HepG2 (cell line): ENCODE data around the gene NPHP3. TPM values are rescaled to one million over a fixed set of nuclear protein-coding genes. Genes with fewer than 3 reads are reported as not detected.

Experiments
- ATAC-seq: fragments of 200-7000 bp; cut with Tn5 transposase; 3 replicates; pipeline ENCODE4 v1.9.1; 2020; ENCODE audit warnings: mild to moderate bottlenecking, moderate library complexity
- BruUV-seq: library from RNA; stranded (reverse); fragments of 400-500 nt; replicated peaks from 2 replicates; lab custom pipeline; 2021; lab: Mats Ljungman, UMichigan
- CTCF ChIA-PET: fragments of 300-600 bp; formaldehyde crosslinking; extraction: SDS; loops from one replicate; lab custom pipeline; 2021; ENCODE audit warnings: low total read pairs, inconsistent platforms, low intra/inter-chr PET ratio; lab: Yijun Ruan, JAX
- POLR2A ChIA-PET: fragments of 350-600 bp; sonication (Branson Sonifier 250); formaldehyde crosslinking; loops from one replicate; lab custom pipeline; 2020; ENCODE audit warnings: antibody characterized with exemption, inconsistent platforms; lab: Yijun Ruan, JAX
- DNase-seq: peaks from one replicate; pipeline ENCODE4 v3.0.0-alpha.2; 2015; ENCODE audit warnings: low spot score
- FAIRE-seq: peaks from 3 replicates; lab custom pipeline; 2011; peaks lifted over from hg19 to GRCh38; lab: Jason Lieb, UNC
- H2AFZ ChIP-seq: one replicate; pipeline ENCODE4 v1.6.1; 2011; ENCODE audit warnings: low read length, inconsistent platforms
- H3K27ac ChIP-seq: fragments of 300-600 bp; 3 replicates; pipeline ENCODE4 v1.8.0; 2011; ENCODE audit warnings: mixed run types, mild to moderate bottlenecking, mixed read lengths, low read length, inconsistent platforms; ENCODE audit not compliant: insufficient read depth; ENCODE audit errors: extremely low read length
- H3K27me3 ChIP-seq, 2 experiments: fragments of 200-600 bp in 1 of 2; 2 replicates in 1 of 2; 3 replicates in 1 of 2; pipeline versions ENCODE4 v1.6.0 to v1.8.0; 2011; ENCODE audit warnings: low read length in 2 of 2, mild to moderate bottlenecking in 2 of 2, moderate library complexity in 2 of 2, inconsistent platforms in 1 of 2; ENCODE audit not compliant: insufficient read depth in 2 of 2, control insufficient read depth in 1 of 2
- H3K36me3 ChIP-seq, 2 experiments: fragments of 200-600 bp in 1 of 2; replicated peaks in 1 of 2; 2 replicates in 1 of 2; 3 replicates in 1 of 2; pipeline versions ENCODE4 v1.5.1 to v1.8.0; 2011; ENCODE audit warnings: low read length in 2 of 2, inconsistent platforms in 1 of 2; ENCODE audit not compliant: insufficient read depth in 2 of 2, control insufficient read depth in 1 of 2
- H3K4me1 ChIP-seq: 2 replicates; pipeline ENCODE4 v1.5.1; 2012; ENCODE audit warnings: low read length, inconsistent platforms; ENCODE audit not compliant: insufficient read depth
- H3K4me2 ChIP-seq: 2 replicates; pipeline ENCODE4 v1.6.0; 2011; ENCODE audit warnings: low read depth, low read length, inconsistent platforms
- H3K4me3 ChIP-seq, 3 experiments: fragments of 200-600 bp in 1 of 3; sonication (generic), shearing (Covaris generic) in 1 of 3; replicated peaks in 1 of 3; 2 replicates each; pipeline ENCODE4 v1.5.1; 2011 to 2016; ENCODE audit warnings: low read length in 3 of 3, inconsistent platforms in 2 of 3, low read depth in 2 of 3, mild to moderate bottlenecking in 2 of 3, control low read depth in 1 of 3, mixed read lengths in 1 of 3; ENCODE audit not compliant: insufficient read depth in 1 of 3
- H3K79me2 ChIP-seq: one replicate; pipeline ENCODE4 v1.6.1; 2011; ENCODE audit warnings: low read length, inconsistent platforms; ENCODE audit not compliant: insufficient read depth
- H3K9ac ChIP-seq: 2 replicates; pipeline ENCODE4 v1.6.0; 2011; ENCODE audit warnings: mild to moderate bottlenecking, low read depth, low read length, inconsistent platforms; ENCODE audit not compliant: insufficient read depth
- H3K9me3 ChIP-seq: 2 replicates; pipeline ENCODE4 v1.5.1; 2012; ENCODE audit warnings: mild to moderate bottlenecking, low read length
- H4K20me1 ChIP-seq: 2 replicates; pipeline ENCODE4 v1.6.0; 2011; ENCODE audit warnings: inconsistent platforms, mild to moderate bottlenecking, low read length, moderate library complexity; ENCODE audit not compliant: insufficient read depth
- IKZF1 ChIP-seq: fragments of 450-650 bp; IDR thresholded peaks from 2 replicates; pipeline ENCODE4 v1.7.1; 2016
- ISX ChIP-seq: sonication (generic); formaldehyde crosslinking; conservative IDR thresholded peaks from 2 replicates; pipeline ENCODE4 v1.5.0; 2020; ENCODE audit warnings: missing genetic modification reagents
- SAFB2 ChIP-seq: sonication (generic); formaldehyde crosslinking; IDR thresholded peaks from 2 replicates; pipeline ENCODE4 v1.5.1; 2020; ENCODE audit warnings: missing genetic modification reagents, low read depth, mild to moderate bottlenecking, borderline replicate concordance
- SP5 ChIP-seq: IDR thresholded peaks from 2 replicates; pipeline ENCODE4 v1.6.1; 2016; ENCODE audit warnings: low read depth, borderline replicate concordance
- ZNF138 ChIP-seq: sonication (generic); formaldehyde crosslinking; IDR thresholded peaks from 2 replicates; pipeline ENCODE4 v1.5.0; 2020; ENCODE audit warnings: mild to moderate bottlenecking, low read depth, missing genetic modification reagents
- WGBS: methylation state at CpG from one replicate; pipeline ENCODE4 v1.1.6; 2017; ENCODE audit warnings: low lambda C conversion rate; 5-methylcytosine and 5-hydroxymethylcytosine counted together
- in situ Hi-C: cut with HindIII; loops from 2 replicates; pipeline ENCODE4 v1.10.0; 2017; ENCODE audit warnings: low pct_unique_long_range_greater_than_20kb; ENCODE audit not compliant: extremely low pct_ligation_motif_present
- intact Hi-C: fragments of 100-400 bp; cut with micrococcal nuclease; formaldehyde crosslinking; loops from one replicate; pipeline ENCODE4 v1.10.0; 2022; ENCODE audit not compliant: unreplicated experiment
- polyA plus RNA-seq, 8 experiments: library from polyadenylated mRNA; depleted of rRNA in 3 of 8; stranded (reverse) in 7 of 8; unstranded in 1 of 8; fragments of >200 nt; fragmentation: Illumina TruSeq in 4 of 8; extraction: Trizol in 4 of 8; gene quantifications; 2 replicates each; pipeline versions ENCODE4 v1.2.1 to v1.2.3, GENCODE V29; 2011 to 2016; ENCODE audit warnings: low read depth in 4 of 8, missing spikeins in 1 of 8, mixed read lengths in 1 of 8; ENCODE audit not compliant: insufficient read depth in 1 of 8
- total RNA-seq, 5 experiments: library from RNA; depleted of rRNA; stranded (reverse); fragments of >200 nt; fragmentation: Illumina TruSeq; extraction: Trizol; gene quantifications; 2 replicates each; pipeline ENCODE4 v1.2.3, GENCODE V29; 2016; ENCODE audit warnings: low read depth in 1 of 5
- TF ChIP-seq, protein P1 (sequence below): sonication (generic); formaldehyde crosslinking; IDR thresholded peaks from 2 replicates; pipeline ENCODE4 v1.4.0; 2020; ENCODE audit warnings: mild to moderate bottlenecking, low read depth, missing genetic modification reagents
- TF ChIP-seq, protein P2 (sequence below): IDR thresholded peaks from 2 replicates; pipeline ENCODE4 v1.6.1; 2012; ENCODE audit warnings: inconsistent platforms
- TF ChIP-seq, protein P3 (sequence below): sonication (generic); formaldehyde crosslinking; IDR thresholded peaks from 2 replicates; pipeline ENCODE4 v1.4.0; 2020; ENCODE audit warnings: mild to moderate bottlenecking, missing genetic modification reagents
- TF ChIP-seq, protein P4 (sequence below): IDR thresholded peaks from 2 replicates; pipeline ENCODE4 v1.6.1; 2016; ENCODE audit warnings: low read depth, missing genetic modification reagents, missing compliant biosample characterization
- TF ChIP-seq, protein P5 (sequence below): sonication (generic); formaldehyde crosslinking; IDR thresholded peaks from 2 replicates; pipeline ENCODE4 v1.4.0; 2020; ENCODE audit warnings: mild to moderate bottlenecking, missing genetic modification reagents

NPHP3 gene
- total and polyA plus RNA-seq, 2 of the 13 experiments (the other 11 are each of a cell fraction or from before 2014, with no cell fraction given) = 11.0 to 20.2 TPM

DNA sequence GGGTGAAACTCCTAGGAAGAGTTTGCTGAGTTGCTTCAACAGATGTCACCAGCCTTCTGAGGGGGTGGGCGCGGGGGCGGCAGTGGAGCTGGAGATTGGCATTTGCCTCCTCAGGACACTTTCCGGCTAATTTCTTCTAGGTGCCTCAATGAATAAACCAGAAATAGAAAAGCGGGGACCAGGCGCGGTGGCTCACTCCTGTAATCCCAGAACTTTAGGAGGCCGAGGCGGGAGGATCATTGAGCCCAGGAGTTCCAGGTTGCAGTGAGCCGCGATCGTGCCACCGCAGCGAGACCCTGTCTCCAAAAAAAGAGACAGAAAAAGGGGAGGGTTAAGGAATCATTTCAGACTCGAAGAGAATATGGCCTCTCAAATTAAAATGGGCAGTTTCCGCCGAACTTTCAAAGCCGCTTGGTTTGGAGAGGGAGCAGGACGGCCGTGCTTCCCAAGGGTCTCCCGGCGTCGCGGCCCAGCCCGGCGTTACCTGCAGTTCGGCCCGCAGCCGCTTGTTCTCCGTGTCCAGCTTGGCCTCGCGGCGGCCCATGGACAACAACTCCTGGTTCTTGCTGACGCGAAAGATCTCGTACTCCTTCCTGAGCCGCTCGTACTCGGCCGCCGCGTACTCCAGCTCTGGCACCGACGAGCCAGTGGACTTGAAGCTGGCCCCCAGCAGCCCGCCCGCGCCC is 587 bp downstream of the NPHP3 start:
- CTCF ChIA-PET = no interaction called here
- TF ChIP-seq, protein P1, sequence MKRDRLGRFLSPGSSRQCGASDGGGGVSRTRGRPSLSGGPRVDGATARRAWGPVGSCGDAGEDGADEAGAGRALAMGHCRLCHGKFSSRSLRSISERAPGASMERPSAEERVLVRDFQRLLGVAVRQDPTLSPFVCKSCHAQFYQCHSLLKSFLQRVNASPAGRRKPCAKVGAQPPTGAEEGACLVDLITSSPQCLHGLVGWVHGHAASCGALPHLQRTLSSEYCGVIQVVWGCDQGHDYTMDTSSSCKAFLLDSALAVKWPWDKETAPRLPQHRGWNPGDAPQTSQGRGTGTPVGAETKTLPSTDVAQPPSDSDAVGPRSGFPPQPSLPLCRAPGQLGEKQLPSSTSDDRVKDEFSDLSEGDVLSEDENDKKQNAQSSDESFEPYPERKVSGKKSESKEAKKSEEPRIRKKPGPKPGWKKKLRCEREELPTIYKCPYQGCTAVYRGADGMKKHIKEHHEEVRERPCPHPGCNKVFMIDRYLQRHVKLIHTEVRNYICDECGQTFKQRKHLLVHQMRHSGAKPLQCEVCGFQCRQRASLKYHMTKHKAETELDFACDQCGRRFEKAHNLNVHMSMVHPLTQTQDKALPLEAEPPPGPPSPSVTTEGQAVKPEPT (CRISPR knock-in tag) = no peak
- TF ChIP-seq, protein P2, sequence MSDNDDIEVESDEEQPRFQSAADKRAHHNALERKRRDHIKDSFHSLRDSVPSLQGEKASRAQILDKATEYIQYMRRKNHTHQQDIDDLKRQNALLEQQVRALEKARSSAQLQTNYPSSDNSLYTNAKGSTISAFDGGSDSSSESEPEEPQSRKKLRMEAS = peak; percentile 11; the same call in 1 of the 2 replicates
- no peak for TF ChIP-seq ZNF138 (CRISPR knock-in tag)
- no peak for TF ChIP-seq IKZF1
- no peak for TF ChIP-seq SP5
- no peak for TF ChIP-seq ISX (CRISPR knock-in tag)
- TF ChIP-seq, protein P3, sequence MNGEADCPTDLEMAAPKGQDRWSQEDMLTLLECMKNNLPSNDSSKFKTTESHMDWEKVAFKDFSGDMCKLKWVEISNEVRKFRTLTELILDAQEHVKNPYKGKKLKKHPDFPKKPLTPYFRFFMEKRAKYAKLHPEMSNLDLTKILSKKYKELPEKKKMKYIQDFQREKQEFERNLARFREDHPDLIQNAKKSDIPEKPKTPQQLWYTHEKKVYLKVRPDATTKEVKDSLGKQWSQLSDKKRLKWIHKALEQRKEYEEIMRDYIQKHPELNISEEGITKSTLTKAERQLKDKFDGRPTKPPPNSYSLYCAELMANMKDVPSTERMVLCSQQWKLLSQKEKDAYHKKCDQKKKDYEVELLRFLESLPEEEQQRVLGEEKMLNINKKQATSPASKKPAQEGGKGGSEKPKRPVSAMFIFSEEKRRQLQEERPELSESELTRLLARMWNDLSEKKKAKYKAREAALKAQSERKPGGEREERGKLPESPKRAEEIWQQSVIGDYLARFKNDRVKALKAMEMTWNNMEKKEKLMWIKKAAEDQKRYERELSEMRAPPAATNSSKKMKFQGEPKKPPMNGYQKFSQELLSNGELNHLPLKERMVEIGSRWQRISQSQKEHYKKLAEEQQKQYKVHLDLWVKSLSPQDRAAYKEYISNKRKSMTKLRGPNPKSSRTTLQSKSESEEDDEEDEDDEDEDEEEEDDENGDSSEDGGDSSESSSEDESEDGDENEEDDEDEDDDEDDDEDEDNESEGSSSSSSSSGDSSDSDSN (CRISPR knock-in tag) = peak; percentile 93
- TF ChIP-seq, protein P4, sequence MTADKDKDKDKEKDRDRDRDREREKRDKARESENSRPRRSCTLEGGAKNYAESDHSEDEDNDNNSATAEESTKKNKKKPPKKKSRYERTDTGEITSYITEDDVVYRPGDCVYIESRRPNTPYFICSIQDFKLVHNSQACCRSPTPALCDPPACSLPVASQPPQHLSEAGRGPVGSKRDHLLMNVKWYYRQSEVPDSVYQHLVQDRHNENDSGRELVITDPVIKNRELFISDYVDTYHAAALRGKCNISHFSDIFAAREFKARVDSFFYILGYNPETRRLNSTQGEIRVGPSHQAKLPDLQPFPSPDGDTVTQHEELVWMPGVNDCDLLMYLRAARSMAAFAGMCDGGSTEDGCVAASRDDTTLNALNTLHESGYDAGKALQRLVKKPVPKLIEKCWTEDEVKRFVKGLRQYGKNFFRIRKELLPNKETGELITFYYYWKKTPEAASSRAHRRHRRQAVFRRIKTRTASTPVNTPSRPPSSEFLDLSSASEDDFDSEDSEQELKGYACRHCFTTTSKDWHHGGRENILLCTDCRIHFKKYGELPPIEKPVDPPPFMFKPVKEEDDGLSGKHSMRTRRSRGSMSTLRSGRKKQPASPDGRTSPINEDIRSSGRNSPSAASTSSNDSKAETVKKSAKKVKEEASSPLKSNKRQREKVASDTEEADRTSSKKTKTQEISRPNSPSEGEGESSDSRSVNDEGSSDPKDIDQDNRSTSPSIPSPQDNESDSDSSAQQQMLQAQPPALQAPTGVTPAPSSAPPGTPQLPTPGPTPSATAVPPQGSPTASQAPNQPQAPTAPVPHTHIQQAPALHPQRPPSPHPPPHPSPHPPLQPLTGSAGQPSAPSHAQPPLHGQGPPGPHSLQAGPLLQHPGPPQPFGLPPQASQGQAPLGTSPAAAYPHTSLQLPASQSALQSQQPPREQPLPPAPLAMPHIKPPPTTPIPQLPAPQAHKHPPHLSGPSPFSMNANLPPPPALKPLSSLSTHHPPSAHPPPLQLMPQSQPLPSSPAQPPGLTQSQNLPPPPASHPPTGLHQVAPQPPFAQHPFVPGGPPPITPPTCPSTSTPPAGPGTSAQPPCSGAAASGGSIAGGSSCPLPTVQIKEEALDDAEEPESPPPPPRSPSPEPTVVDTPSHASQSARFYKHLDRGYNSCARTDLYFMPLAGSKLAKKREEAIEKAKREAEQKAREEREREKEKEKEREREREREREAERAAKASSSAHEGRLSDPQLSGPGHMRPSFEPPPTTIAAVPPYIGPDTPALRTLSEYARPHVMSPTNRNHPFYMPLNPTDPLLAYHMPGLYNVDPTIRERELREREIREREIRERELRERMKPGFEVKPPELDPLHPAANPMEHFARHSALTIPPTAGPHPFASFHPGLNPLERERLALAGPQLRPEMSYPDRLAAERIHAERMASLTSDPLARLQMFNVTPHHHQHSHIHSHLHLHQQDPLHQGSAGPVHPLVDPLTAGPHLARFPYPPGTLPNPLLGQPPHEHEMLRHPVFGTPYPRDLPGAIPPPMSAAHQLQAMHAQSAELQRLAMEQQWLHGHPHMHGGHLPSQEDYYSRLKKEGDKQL (CRISPR knock-in tag) = no peak
- TF ChIP-seq, protein P5, sequence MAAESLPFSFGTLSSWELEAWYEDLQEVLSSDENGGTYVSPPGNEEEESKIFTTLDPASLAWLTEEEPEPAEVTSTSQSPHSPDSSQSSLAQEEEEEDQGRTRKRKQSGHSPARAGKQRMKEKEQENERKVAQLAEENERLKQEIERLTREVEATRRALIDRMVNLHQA (CRISPR knock-in tag) = no peak
- TF ChIP-seq SAFB2 (CRISPR knock-in tag) = no peak

More for the DNA sequence above, 587 bp downstream of the NPHP3 start:
- H3K27me3 ChIP-seq = no peaks in the 10 kb centered on the region
- FAIRE-seq (no peak), ATAC-seq (peak; percentile 75), DNase-seq (peak; percentile 59)
- 3% methylated on average over 20 of the region's 47 CpGs for WGBS
- peaks cover 35% of the 10 kb centered on the region for H3K4me1 ChIP-seq
- BruUV-seq = TSS peak; percentile 57
- no peaks in the 10 kb centered on the region for H4K20me1 ChIP-seq
- H3K4me3 ChIP-seq = peak overlapping the region; percentile 75 to 90 (median 82)
- peaks cover 19% of the 10 kb centered on the region for H3K79me2 ChIP-seq
- H3K36me3 ChIP-seq = peaks cover 3 to 8% of the 10 kb centered on the region in 2 experiments; a peak in 4 of 5 replicates
- in situ Hi-C loops = no loop called here
- no peaks in the 10 kb centered on the region for H3K9me3 ChIP-seq
- peak overlapping the region; percentile 69 for H3K4me2 ChIP-seq
- peak overlapping the region; percentile 79 for H3K27ac ChIP-seq
- intact Hi-C loops = loop anchor here (2.0 to 10.0 kb wide), 2 partner anchors 63 to 853 kb away; partner anchors contain the start of genes ACAD11 and CDV3
- POLR2A ChIA-PET = interaction anchor here (0.7 to 1.5 kb wide), 3 partner anchors 11 to 1024 kb away, joined by 3 to 5 read pairs (median 3); partner anchors contain the start of gene UBA5
- no peak overlapping the region for H2AFZ ChIP-seq
- peak overlapping the region; percentile 82 for H3K9ac ChIP-seq
